GM13976 (cell line): ENCODE data around the gene CYB561D2.
A peak's percentile ranks its signal among the peaks of the same experiment; 100 is the strongest.

Experiments used
- DNase-seq: peaks from one replicate; pipeline ENCODE4 v3.0.0; 2012; ENCODE audit warnings: low spot score
- in situ Hi-C: fragments of 300-500 bp; cut with MboI; formaldehyde crosslinking; loops from one replicate; pipeline ENCODE4 v1.12.0; 2022; ENCODE audit warnings: low sequenced_read_pairs, mixed read lengths, inconsistent platforms; ENCODE audit not compliant: unreplicated experiment
- TF ChIP-seq, protein P1 (sequence below): IDR thresholded peaks from 2 replicates; pipeline ENCODE4 v1.5.1; 2012; ENCODE audit warnings: borderline replicate concordance, mild to moderate bottlenecking; ENCODE audit not compliant: insufficient read depth; ENCODE audit errors: extremely low read depth, missing control alignments, control extremely low read depth

Gene CYB561D2

DNA sequence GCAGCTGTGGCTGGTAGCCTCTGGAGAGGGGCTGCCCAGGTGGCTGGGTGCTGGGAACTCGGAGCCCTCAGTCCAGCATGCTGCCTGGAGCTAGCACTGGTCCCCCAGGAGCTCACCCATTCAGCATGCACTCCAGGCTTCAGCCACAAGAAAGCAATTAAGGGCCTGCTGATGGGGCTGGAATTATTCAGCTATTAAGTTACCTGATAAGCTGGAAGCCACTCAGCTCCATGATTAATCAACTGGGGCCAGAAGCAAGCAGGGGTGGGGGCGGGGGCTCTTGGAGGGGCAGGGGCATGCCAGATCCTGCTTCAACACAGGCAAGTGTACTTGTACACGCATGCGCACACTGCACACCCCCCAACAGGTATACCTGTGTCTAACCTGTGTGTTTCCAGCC, 30.7 kb downstream of the CYB561D2 start:
- in situ Hi-C loops, result no loop called here

GRCh38 chr3:50382722-50383121, 32.1 kb downstream of the CYB561D2 start:
- TF ChIP-seq, protein P1, sequence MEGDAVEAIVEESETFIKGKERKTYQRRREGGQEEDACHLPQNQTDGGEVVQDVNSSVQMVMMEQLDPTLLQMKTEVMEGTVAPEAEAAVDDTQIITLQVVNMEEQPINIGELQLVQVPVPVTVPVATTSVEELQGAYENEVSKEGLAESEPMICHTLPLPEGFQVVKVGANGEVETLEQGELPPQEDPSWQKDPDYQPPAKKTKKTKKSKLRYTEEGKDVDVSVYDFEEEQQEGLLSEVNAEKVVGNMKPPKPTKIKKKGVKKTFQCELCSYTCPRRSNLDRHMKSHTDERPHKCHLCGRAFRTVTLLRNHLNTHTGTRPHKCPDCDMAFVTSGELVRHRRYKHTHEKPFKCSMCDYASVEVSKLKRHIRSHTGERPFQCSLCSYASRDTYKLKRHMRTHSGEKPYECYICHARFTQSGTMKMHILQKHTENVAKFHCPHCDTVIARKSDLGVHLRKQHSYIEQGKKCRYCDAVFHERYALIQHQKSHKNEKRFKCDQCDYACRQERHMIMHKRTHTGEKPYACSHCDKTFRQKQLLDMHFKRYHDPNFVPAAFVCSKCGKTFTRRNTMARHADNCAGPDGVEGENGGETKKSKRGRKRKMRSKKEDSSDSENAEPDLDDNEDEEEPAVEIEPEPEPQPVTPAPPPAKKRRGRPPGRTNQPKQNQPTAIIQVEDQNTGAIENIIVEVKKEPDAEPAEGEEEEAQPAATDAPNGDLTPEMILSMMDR, result no peak
- no peak for DNase-seq
- in situ Hi-C loops, result no loop called here

More for the DNA sequence above, 30.7 kb downstream of the CYB561D2 start:
- TF ChIP-seq, protein P1, result no peak
- no peak for DNase-seq

DNA sequence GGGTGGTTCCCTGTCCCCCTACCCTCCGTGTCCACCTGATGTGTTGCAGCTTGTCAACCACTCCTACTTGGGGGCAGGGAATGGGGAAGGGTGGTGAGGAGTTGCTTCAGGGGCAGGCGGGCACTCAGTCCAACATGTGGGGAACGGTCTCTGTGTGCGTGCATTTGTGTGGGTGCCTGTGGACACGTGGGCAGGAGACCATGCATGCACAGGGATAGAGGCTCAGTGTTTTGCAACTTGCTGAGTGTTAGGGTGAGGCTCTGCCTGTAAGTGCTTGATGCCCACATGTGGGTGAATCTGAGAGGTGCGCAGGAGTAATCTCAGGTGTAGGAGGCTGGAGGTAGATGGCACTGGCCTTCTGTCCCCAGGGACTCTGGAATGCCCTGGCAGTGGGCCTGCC, 33.1 kb downstream of the CYB561D2 start:
- TF ChIP-seq, protein P1, result no peak
- DNase-seq, result no peak
- in situ Hi-C loops, result no loop called here

DNA sequence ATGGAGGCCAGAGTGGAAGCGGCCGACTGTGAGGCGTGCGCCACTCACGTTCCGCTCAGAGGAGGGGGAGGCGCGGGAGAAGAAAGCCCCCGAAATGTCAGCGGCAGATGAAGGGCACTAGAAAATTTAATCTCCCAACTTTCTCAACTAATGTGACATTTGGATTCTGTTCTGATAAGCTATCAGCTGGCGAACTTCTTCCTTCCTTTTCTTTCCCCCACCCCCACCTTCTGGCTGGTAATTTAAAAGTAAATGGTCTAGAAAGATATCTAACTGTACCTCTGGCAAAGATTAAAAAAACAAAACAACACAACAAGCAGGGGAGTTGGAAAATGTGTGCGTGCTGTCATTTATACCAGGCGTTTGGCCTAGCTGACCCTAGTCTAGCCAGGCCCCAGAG, 35.1 kb downstream of the CYB561D2 start:
- TF ChIP-seq, protein P1, result no peak
- no peak for DNase-seq
- in situ Hi-C loops, result no loop called here

DNA sequence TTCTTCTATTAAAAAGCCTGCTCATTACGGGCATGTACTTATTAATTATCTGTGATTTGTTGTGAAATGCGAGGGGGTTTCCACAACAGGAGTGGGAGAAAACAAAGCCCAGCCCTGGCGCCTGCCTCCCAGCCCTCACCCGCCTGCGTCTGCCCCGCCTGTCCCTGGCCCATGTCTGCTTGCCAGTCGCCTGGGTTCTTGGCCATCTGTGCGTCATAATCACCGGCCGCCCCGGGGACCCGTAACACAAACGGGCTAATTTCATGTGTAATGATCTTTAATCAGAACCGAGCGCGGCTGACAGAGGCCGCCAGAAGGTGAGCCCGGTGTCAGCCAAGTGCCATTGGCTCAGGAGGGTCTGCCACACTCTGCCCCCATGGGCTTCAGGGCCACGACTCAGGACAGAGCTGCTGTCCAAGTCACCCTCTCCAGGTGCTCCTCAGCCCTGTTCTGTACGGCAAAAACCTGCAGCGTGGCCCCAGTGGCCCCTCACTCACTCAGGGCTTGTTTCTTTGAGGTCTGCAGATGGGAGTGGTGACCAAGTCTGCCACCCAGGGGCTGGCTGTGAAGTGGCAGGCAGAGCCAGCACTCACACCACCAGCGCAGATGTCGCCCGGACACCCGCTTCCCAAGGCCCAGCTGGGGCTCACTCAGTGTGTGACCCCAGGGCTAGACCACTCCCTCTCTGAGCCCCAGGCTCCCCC, 37.5 kb downstream of the CYB561D2 start:
- in situ Hi-C loops, result no loop called here
- DNase-seq, result peak; percentile 61
- TF ChIP-seq, protein P1, result no peak

DNA sequence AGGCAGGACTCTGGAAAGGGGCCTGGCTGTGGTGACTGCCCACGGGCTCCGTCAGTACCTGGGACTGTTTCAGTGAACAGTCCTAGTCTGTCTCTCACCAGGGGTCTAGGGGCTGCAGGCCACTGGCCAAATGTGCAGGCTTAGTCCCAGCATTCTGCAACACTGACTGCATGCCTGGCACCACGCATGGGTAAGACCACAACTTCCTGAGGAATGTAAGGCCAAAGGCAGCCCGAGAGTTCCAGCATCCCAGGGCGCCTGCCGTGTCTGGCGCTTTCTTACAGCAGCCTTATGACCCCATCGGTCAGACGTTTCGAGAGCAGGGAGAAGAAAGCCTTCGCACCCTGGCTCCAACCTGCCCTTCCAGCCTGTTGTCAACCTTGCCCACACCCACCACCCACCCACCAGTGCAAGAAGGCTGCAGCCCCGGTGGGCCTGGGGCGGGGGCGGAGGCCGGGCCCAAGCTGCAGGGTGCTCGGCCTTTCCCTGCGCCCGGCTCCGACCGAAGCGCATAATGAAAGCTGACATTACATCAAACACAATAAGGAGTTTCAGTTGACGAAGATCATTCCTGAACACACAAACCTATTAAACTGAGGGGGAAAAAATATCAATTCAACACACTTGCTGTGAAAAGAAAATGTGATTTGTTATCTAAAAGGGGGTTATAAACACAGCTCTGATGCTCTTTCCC, 38.2 kb downstream of the CYB561D2 start:
- DNase-seq, result no peak
- in situ Hi-C loops, result no loop called here
- TF ChIP-seq, protein P1, result no peak
